ENCODE results near the gene FSTL4. TPM values are rescaled to one million over a fixed set of nuclear protein-coding genes. Genes with fewer than 3 reads are reported as not detected.

The FSTL4 gene
- total RNA-seq, 1 experiment from 2014 or later, result not detected

- H3K27me3 ChIP-seq (ENCODE audit: low read length), result no peaks in the 10 kb centered on the region
- no peaks in the 10 kb centered on the region for H3K79me2 ChIP-seq (ENCODE audit: low read length)
- no peaks in the 10 kb centered on the region for H4K20me1 ChIP-seq (ENCODE audit: insufficient read depth, low read depth, low read length)
- no peak overlapping the region for H3K9ac ChIP-seq (ENCODE audit: low read length)
- no peaks in the 10 kb centered on the region for H3K36me3 ChIP-seq (ENCODE audit: insufficient read depth, low read length)
- H3K4me2 ChIP-seq (ENCODE audit: low read depth, low read length, poor library complexity, severe bottlenecking), result no peak overlapping the region
- DNase-seq, result no peak
- H3K9me2 ChIP-seq (replicated peaks; ENCODE audit: insufficient read depth, low read length), result no peaks in the 10 kb centered on the region
- H3K4me3 ChIP-seq (ENCODE audit: low read length), result no peak overlapping the region
- H2AFZ ChIP-seq (ENCODE audit: low read length), result no peak overlapping the region
- H3K9me3 ChIP-seq (ENCODE audit: low read length), result no peaks in the 10 kb centered on the region
- no peaks in the 10 kb centered on the region for H3K4me1 ChIP-seq (ENCODE audit: low read length)
- H3K27ac ChIP-seq (ENCODE audit: low read length), result no peak overlapping the region
Measured at GRCh38 chr5:133519191-133519590, 93.2 kb downstream of the FSTL4 start.

DNA sequence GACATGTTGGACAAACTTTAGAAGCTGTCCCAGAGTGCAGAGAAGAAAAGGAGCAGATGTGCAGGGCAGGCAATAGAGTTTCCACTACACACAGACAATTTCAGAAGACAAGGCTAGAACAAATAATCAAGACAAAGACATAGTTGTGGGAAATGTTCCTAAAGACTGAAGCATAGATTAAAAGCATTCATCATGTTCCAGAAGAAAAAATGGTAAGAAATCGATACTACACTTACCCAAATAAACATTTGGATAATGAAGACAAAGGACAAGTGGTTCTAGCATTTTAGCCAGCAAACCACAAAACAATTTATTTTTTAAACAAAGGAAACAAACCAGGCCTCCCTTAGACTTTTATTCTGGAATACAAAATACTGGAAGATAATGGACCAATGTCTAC is 97.9 kb downstream of the FSTL4 start:
- H2AFZ ChIP-seq (ENCODE audit: low read length), result no peak overlapping the region
- H3K9ac ChIP-seq (ENCODE audit: low read length), result no peak overlapping the region
- no peaks in the 10 kb centered on the region for H4K20me1 ChIP-seq (ENCODE audit: insufficient read depth, low read depth, low read length)
- no peaks in the 10 kb centered on the region for H3K9me3 ChIP-seq (ENCODE audit: low read length)
- no peaks in the 10 kb centered on the region for H3K79me2 ChIP-seq (ENCODE audit: low read length)
- no peak overlapping the region for H3K4me2 ChIP-seq (ENCODE audit: low read depth, low read length, poor library complexity, severe bottlenecking)
- H3K27ac ChIP-seq (ENCODE audit: low read length), result no peak overlapping the region
- H3K4me3 ChIP-seq (ENCODE audit: low read length), result no peak overlapping the region
- H3K4me1 ChIP-seq (ENCODE audit: low read length), result no peaks in the 10 kb centered on the region
- DNase-seq, result no peak
- no peaks in the 10 kb centered on the region for H3K27me3 ChIP-seq (ENCODE audit: low read length)
- H3K36me3 ChIP-seq (ENCODE audit: insufficient read depth, low read length), result no peaks in the 10 kb centered on the region
- H3K9me2 ChIP-seq (replicated peaks; ENCODE audit: insufficient read depth, low read length), result no peaks in the 10 kb centered on the region

DNA sequence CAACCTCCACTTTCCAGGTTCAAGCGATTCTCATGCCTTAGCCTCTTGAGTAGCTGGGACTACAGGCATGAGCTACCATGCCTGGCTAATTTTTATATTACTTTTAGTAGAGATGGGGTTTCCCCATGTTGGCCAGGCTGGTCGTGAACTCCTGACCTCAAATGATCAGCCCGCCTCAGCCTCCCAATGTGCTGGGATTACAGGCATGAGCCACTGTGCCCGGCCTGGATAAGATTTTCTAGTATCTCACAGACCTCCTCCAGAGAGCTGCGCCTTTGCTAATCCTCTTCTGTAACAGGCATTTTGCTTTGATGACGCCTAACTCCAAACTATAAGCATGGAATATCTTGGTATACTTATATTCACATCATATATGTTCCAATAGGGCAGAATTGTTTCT is 99.4 kb downstream of the FSTL4 start:
- no peak overlapping the region for H2AFZ ChIP-seq (ENCODE audit: low read length)
- H3K4me3 ChIP-seq (ENCODE audit: low read length), result no peak overlapping the region
- no peaks in the 10 kb centered on the region for H3K4me1 ChIP-seq (ENCODE audit: low read length)
- no peak for DNase-seq
- H3K9me3 ChIP-seq (ENCODE audit: low read length), result no peaks in the 10 kb centered on the region
- no peaks in the 10 kb centered on the region for H3K27me3 ChIP-seq (ENCODE audit: low read length)
- H3K79me2 ChIP-seq (ENCODE audit: low read length), result no peaks in the 10 kb centered on the region
- no peak overlapping the region for H3K9ac ChIP-seq (ENCODE audit: low read length)
- no peak overlapping the region for H3K27ac ChIP-seq (ENCODE audit: low read length)
- H3K36me3 ChIP-seq (ENCODE audit: insufficient read depth, low read length), result no peaks in the 10 kb centered on the region
- no peaks in the 10 kb centered on the region for H4K20me1 ChIP-seq (ENCODE audit: insufficient read depth, low read depth, low read length)
- H3K4me2 ChIP-seq (ENCODE audit: low read depth, low read length, poor library complexity, severe bottlenecking), result no peak overlapping the region
- H3K9me2 ChIP-seq (replicated peaks; ENCODE audit: insufficient read depth, low read length), result no peaks in the 10 kb centered on the region

- Histone ChIP-seq H3K9me3 (ENCODE audit: low read length) (no peaks in the 10 kb centered on the region), H3K4me3 (ENCODE audit: low read length) (no peak overlapping the region), H3K27ac (ENCODE audit: low read length) (no peak overlapping the region), H3K9ac (ENCODE audit: low read length) (no peak overlapping the region), H4K20me1 (ENCODE audit: insufficient read depth, low read depth, low read length) (no peaks in the 10 kb centered on the region), H2AFZ (ENCODE audit: low read length) (no peak overlapping the region), H3K27me3 (ENCODE audit: low read length) (no peaks in the 10 kb centered on the region), H3K4me2 (ENCODE audit: low read depth, low read length, poor library complexity, severe bottlenecking) (no peak overlapping the region), H3K4me1 (ENCODE audit: low read length) (no peaks in the 10 kb centered on the region), H3K9me2 (replicated peaks; ENCODE audit: insufficient read depth, low read length) (no peaks in the 10 kb centered on the region), H3K36me3 (ENCODE audit: insufficient read depth, low read length) (no peaks in the 10 kb centered on the region), H3K79me2 (ENCODE audit: low read length) (no peaks in the 10 kb centered on the region)
- DNase-seq, result no peak
Measured at GRCh38 chr5:133511653-133512235, 100.6 kb downstream of the FSTL4 start.

DNA sequence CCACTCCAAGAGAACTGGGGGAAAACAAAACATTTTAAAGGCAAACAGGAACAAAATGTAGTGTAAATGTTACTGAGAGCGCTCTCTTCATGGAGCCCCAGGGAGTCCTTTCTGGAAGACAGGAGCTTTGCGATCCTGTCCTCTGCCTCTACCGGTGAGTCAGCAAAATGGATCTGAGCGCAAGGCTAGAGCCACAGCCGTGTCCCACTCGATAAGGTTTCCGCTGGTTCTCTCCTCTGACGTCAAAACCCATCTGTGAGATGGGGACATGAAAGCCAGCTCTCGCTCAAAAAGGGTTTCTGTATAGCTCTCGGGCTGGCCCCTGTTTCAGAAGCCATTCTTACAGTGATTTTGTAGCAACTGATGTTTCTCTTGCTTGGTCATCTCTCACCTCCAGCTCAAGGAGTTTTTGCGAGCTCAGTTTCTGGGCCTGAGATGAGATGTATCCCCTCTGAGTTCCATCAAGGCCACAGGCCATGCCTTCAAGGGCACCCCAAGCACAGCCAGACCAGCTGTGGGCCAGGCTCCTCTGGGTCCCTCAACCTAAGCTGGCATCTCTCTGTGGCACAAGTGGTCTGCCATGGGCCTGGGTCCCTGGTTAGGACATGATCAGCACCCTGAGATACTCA is 101.6 kb downstream of the FSTL4 start:
- Histone ChIP-seq H3K4me1 (ENCODE audit: low read length) (no peaks in the 10 kb centered on the region), H2AFZ (ENCODE audit: low read length) (no peak overlapping the region), H3K4me2 (ENCODE audit: low read depth, low read length, poor library complexity, severe bottlenecking) (no peak overlapping the region), H3K27ac (ENCODE audit: low read length) (no peak overlapping the region), H4K20me1 (ENCODE audit: insufficient read depth, low read depth, low read length) (no peaks in the 10 kb centered on the region), H3K36me3 (ENCODE audit: insufficient read depth, low read length) (no peaks in the 10 kb centered on the region), H3K4me3 (ENCODE audit: low read length) (no peak overlapping the region), H3K79me2 (ENCODE audit: low read length) (no peaks in the 10 kb centered on the region), H3K9ac (ENCODE audit: low read length) (no peak overlapping the region), H3K9me2 (replicated peaks; ENCODE audit: insufficient read depth, low read length) (no peaks in the 10 kb centered on the region), H3K9me3 (ENCODE audit: low read length) (no peaks in the 10 kb centered on the region), H3K27me3 (ENCODE audit: low read length) (no peaks in the 10 kb centered on the region)
- no peak for DNase-seq

- H4K20me1 ChIP-seq (ENCODE audit: insufficient read depth, low read depth, low read length), result no peaks in the 10 kb centered on the region
- H3K9me3 ChIP-seq (ENCODE audit: low read length), result no peaks in the 10 kb centered on the region
- H3K4me3 ChIP-seq (ENCODE audit: low read length), result no peak overlapping the region
- no peaks in the 10 kb centered on the region for H3K9me2 ChIP-seq (replicated peaks; ENCODE audit: insufficient read depth, low read length)
- H3K27ac ChIP-seq (ENCODE audit: low read length), result no peak overlapping the region
- no peak overlapping the region for H3K9ac ChIP-seq (ENCODE audit: low read length)
- no peak for DNase-seq
- no peak overlapping the region for H3K4me2 ChIP-seq (ENCODE audit: low read depth, low read length, poor library complexity, severe bottlenecking)
- no peaks in the 10 kb centered on the region for H3K79me2 ChIP-seq (ENCODE audit: low read length)
- H3K4me1 ChIP-seq (ENCODE audit: low read length), result no peaks in the 10 kb centered on the region
- H2AFZ ChIP-seq (ENCODE audit: low read length), result no peak overlapping the region
- no peaks in the 10 kb centered on the region for H3K36me3 ChIP-seq (ENCODE audit: insufficient read depth, low read length)
- H3K27me3 ChIP-seq (ENCODE audit: low read length), result no peaks in the 10 kb centered on the region
Measured at GRCh38 chr5:133509742-133510079, 102.6 kb downstream of the FSTL4 start.

DNA sequence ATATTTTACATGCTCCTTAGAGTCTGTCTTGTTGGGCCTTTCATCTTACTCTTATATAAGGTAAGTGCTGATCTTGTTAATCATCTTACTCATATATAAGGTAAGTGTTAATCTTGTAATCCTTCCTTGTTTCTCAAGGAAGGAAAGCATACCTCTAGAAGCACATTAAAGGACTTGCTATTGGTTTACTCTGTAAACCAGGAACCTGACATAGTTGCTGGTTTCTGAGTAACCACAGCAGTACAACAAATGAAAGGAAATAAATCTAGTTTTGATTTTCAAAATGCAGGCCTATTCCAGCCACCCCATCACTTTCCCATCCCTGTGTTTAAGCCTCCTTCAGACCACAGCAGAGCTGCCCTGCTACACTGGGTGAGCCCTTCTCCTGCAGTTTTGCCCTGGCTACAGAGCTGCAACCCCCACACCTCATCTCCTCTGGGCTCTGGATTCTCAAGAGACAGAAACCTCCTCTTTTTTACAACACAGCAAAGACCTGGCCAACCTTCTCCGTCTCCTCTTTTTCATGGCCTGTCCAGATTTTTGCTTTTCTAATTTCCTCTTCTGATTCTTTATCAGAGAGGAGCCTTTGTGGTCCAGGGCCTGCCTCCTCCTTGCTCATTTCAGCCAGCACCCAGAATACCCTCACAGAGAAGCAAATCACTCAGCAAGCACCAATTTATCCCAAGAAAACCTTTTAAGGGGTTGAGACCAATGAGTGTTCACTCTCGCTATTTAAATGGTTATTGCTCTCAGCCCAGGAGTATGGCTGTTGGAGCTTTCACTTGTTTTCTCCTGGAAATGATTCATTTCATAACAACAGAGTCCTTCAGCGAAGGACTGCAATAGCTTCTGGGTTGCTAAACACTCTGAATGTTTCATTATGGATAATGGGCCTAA is 103.2 kb downstream of the FSTL4 start:
- H2AFZ ChIP-seq (ENCODE audit: low read length), result no peak overlapping the region
- DNase-seq, result no peak
- no peak overlapping the region for H3K4me3 ChIP-seq (ENCODE audit: low read length)
- no peaks in the 10 kb centered on the region for H3K9me3 ChIP-seq (ENCODE audit: low read length)
- no peaks in the 10 kb centered on the region for H3K79me2 ChIP-seq (ENCODE audit: low read length)
- H3K9me2 ChIP-seq (replicated peaks; ENCODE audit: insufficient read depth, low read length), result no peaks in the 10 kb centered on the region
- no peak overlapping the region for H3K27ac ChIP-seq (ENCODE audit: low read length)
- H3K4me2 ChIP-seq (ENCODE audit: low read depth, low read length, poor library complexity, severe bottlenecking), result no peak overlapping the region
- H3K27me3 ChIP-seq (ENCODE audit: low read length), result no peaks in the 10 kb centered on the region
- H3K4me1 ChIP-seq (ENCODE audit: low read length), result no peaks in the 10 kb centered on the region
- no peaks in the 10 kb centered on the region for H4K20me1 ChIP-seq (ENCODE audit: insufficient read depth, low read depth, low read length)
- no peaks in the 10 kb centered on the region for H3K36me3 ChIP-seq (ENCODE audit: insufficient read depth, low read length)
- no peak overlapping the region for H3K9ac ChIP-seq (ENCODE audit: low read length)

DNA sequence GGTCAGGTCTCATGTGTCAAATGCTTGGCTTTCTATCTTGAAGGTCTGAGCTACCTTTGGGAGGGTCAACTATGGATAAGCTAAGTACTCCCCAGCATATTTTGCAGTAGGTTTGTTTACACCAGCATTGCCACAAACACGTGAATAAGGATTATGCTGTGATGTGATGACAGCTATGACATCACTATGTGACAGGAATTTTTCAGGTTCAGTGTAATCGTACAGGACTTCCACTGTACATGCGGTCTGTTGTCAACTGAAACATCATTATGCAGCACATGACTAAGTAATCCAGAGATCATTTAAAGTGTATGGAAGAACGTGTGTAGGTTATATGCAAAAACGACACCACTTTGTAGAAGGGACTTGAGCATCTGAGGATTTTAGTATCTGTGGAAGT is 104.0 kb downstream of the FSTL4 start:
- H3K4me2 ChIP-seq (ENCODE audit: low read depth, low read length, poor library complexity, severe bottlenecking), result no peak overlapping the region
- H3K9me3 ChIP-seq (ENCODE audit: low read length), result no peaks in the 10 kb centered on the region
- H3K27ac ChIP-seq (ENCODE audit: low read length), result no peak overlapping the region

More for the DNA sequence above, 104.0 kb downstream of the FSTL4 start:
- no peak overlapping the region for H3K4me3 ChIP-seq (ENCODE audit: low read length)
- no peaks in the 10 kb centered on the region for H3K27me3 ChIP-seq (ENCODE audit: low read length)
- no peak for DNase-seq
- no peak overlapping the region for H2AFZ ChIP-seq (ENCODE audit: low read length)
- no peaks in the 10 kb centered on the region for H3K79me2 ChIP-seq (ENCODE audit: low read length)
- H3K9me2 ChIP-seq (replicated peaks; ENCODE audit: insufficient read depth, low read length), result no peaks in the 10 kb centered on the region
- no peak overlapping the region for H3K9ac ChIP-seq (ENCODE audit: low read length)
- H3K36me3 ChIP-seq (ENCODE audit: insufficient read depth, low read length), result no peaks in the 10 kb centered on the region
- no peaks in the 10 kb centered on the region for H3K4me1 ChIP-seq (ENCODE audit: low read length)
- no peaks in the 10 kb centered on the region for H4K20me1 ChIP-seq (ENCODE audit: insufficient read depth, low read depth, low read length)

Measured in Karpas-422 (cell line).